GM12875 (cell line): Measurements from ENCODE around the gene MSRB3.

Source experiments
- H3K4me3 ChIP-seq: one replicate; pipeline ENCODE4 v1.5.1; 2011; ENCODE audit warnings: low read depth, low read length, control low read depth
- CTCF ChIP-seq: IDR thresholded peaks from 2 replicates; pipeline ENCODE4 v1.5.1; 2011; ENCODE audit warnings: low read depth, mild to moderate bottlenecking, control low read depth, inconsistent platforms, low read length, moderate library complexity, borderline replicate concordance; ENCODE audit not compliant: insufficient read depth

Gene MSRB3

DNA sequence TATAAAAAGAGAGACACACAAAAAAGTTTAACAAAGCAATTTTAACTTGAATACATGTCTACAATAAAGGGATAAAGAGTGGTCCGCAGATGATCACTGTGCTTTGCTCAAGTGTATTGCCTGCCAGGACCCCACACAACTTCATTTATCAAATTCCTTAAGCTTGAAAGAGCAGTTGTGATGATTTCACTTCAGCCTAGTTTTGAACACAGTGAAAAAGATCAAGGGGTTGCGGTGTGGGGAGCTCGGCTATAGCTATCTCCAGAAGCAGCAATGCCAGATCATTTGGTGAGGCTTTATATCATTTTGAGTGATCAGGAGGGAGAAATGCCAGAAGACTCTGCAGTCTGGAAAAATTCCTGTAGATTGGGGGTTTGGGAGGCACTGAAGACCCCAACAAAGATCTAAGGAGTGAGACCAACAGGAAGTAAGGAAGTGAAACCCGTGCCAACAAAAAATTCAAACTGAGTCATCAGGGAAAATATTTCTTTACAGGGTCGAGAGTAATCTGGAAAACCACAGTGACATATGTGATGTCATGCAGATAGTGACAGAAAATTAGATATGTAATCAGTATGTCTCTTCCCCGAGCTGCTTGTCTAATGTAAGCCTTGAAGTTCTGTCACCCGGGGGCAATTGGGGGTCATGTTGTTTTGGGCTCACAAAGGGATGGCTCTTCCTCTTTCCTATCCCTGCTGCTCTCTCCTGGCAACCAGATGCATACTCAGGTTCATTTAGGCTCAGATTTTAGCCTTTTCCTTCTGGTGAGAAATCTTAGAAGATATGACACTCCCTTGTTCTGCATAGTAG, 221.8 kb downstream of the MSRB3 start:
- H3K4me3 ChIP-seq, result no peak overlapping the region
- no peak for TF ChIP-seq CTCF

DNA sequence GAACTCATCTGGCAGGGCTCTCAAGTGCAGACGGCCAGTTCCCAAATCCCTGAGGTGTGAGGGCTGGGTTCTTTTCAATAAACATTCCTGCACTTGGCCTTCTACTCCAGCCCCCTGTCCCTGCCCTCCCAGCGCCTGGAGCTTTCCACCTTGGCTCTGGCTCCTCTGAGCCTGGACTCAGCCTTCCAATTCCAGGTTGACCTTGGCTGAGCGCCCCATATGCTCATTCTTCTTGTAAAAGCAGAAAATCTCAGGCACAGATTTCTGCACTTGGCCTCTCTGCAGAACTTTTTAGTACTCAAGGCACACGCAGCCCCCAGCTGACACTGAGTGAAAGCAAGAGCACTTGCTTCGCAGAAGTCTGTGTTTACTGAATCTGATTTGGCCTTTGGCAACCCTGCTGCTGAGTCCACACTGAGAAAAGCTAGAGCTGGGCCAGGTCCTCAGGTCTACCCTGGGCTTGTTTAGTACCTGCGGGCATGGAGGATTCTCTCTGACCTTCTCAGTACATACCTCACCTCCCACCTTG, 222.7 kb downstream of the MSRB3 start:
- no peak for TF ChIP-seq CTCF

DNA sequence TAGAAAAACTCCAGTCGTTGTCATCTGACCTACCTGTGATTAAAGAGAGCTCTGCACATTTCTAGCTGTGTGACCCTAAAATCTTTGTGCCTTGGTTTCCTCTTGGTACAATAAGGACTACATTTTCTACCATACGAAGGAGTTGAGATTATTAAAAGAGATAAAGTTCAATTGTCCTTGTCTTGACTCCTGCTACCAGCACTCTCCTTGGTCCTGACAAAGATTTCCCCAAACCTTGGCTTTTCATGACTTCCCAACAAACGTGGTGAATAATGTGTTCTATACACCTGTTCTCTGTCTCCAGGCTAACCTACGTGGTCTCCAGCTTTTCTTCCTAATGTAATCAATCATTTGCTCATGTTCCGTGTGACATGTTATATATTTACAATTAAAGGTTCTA, 223.5 kb downstream of the MSRB3 start:
- H3K4me3 ChIP-seq, result no peak overlapping the region
- no peak for TF ChIP-seq CTCF

More for the DNA sequence above, 222.7 kb downstream of the MSRB3 start:
- H3K4me3 ChIP-seq, result no peak overlapping the region

DNA sequence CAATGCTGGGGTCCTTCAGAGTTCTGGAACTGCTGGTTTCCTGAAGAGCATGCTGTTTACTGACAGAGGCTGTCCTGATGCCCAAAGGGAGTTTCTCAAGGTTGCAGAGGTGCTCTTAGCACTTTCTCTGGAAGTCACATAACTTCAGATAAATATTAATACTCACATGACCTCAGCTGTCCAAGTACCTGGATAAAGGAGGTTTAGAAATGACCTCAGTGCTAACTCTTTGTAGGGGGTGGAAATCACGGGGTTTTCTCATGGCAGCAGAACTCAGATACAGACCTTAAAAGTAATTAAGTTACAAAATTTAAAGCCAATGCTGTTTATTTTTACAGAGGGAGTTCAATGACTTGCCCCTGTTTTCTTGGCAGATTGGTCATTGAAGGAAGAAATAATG, 225.9 kb downstream of the MSRB3 start:
- TF ChIP-seq CTCF, result no peak
- H3K4me3 ChIP-seq, result no peak overlapping the region

DNA sequence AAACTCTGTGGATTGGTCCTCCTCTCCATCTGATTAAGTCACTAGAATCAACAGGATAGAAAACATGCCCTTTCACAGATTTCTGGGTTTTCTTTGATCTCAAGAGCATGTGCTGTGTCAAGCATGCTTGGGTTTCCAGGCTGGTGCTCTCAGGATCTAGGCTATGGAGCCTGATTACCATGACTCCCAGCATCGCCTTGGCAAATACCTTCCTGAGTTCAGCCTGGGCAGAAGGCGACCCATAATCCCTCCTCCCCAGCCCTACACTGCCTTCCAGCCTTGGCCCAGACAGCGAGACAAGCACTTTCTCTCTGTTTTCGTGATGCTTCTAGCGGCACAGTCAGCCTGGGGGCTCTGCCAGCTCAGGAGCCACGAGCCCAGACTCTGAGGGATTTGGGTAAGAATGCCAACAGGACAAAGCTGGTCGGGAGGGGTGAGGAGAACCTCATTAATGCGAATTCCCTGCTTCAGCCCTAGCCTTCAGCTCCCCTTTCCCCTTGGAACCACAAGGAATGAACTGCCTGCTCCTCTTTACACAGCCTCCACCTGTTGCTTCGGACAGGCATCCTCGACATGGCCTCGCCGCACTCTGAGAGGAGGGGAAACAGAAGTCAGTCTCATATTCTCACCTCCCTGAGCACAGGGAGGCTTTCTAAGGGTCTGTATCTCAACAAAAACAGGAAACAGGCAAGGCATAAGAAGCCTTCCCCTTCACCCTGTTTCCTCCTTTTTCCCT, 227.1 kb downstream of the MSRB3 start:
- H3K4me3 ChIP-seq, result no peak overlapping the region
- no peak for TF ChIP-seq CTCF

DNA sequence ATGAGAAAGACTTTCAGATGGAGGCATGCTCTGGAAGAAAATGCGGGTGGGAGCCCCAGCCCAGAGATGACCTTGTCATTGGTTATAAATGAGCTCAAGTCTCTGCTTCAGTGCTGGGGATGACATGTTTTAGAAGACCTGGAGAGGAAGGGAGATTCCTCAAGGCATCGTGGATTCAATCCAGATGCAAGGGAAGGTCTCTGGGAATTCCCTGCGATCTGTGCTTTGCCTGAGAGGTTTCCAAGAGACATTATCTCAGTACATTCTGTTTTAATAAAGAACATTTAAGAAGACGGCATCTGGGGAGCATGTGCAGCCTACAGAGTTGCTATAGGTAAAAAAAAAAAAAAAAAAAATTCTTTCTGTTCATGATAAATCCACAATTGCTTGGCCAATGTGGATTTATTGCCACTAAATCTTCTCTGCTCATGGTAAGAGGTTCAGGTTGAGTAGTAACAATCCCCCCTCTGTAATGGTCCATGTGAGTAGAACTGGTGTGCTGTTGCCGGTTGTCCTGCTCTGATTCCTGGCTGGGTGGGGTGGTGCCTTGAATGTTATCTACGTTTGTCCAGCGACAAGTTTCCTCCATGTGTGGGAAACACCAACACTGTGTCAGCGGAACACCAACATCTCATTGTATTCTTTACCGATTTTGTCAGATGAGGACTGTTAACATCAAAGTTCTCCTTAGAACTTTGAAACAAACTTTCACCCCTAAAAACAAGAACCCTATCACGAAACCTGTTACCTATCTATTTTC, 230.0 kb downstream of the MSRB3 start:
- no peak overlapping the region for H3K4me3 ChIP-seq
- no peak for TF ChIP-seq CTCF
